Loucy (cell line): ENCODE data around the gene PTK6.
A peak's percentile ranks its signal among the peaks of the same experiment; 100 is the strongest.

ENCODE experiments used
- H2AFZ ChIP-seq: fragments of 200-600 bp; sonication (generic); 2 replicates; pipeline ENCODE4 v1.6.0; 2016; ENCODE audit warnings: antibody characterized with exemption, mild to moderate bottlenecking, low read length, moderate library complexity
- H3F3A ChIP-seq: fragments of 200-600 bp; 2 replicates; pipeline ENCODE4 v1.6.0; 2016; ENCODE audit warnings: antibody characterized with exemption, low read depth, mild to moderate bottlenecking
- H3K27me3 ChIP-seq: fragments of 200-600 bp; sonication (generic); 2 replicates; pipeline ENCODE4 v1.6.1; 2014; ENCODE audit warnings: low read length, mild to moderate bottlenecking; ENCODE audit not compliant: insufficient read depth, poor library complexity, severe bottlenecking
- H3K36me3 ChIP-seq: fragments of 200-600 bp; sonication (generic); 2 replicates; pipeline ENCODE4 v1.6.1; 2016; ENCODE audit warnings: low read length; ENCODE audit not compliant: insufficient read depth
- H3K4me1 ChIP-seq: fragments of 200-600 bp; sonication (generic); 2 replicates; pipeline ENCODE4 v1.5.1; 2014; ENCODE audit warnings: low read length, mild to moderate bottlenecking; ENCODE audit not compliant: insufficient read depth, poor library complexity, severe bottlenecking
- H3K4me2 ChIP-seq: fragments of 200-600 bp; sonication (generic); 2 replicates; pipeline ENCODE4 v1.6.0; 2014; ENCODE audit warnings: antibody characterized with exemption, low read length, low read depth, mild to moderate bottlenecking; ENCODE audit not compliant: poor library complexity, severe bottlenecking
- H3K4me3 ChIP-seq: fragments of 200-600 bp; sonication (generic); 2 replicates; pipeline ENCODE4 v1.5.1; 2014; ENCODE audit warnings: low read length, mild to moderate bottlenecking, mixed read lengths; ENCODE audit not compliant: poor library complexity, severe bottlenecking
- H3K79me2 ChIP-seq: fragments of 200-600 bp; sonication (generic); 2 replicates; pipeline ENCODE4 v1.6.1; 2014; ENCODE audit warnings: low read length; ENCODE audit not compliant: insufficient read depth
- H3K9ac ChIP-seq: fragments of 200-600 bp; sonication (generic); 2 replicates; pipeline ENCODE4 v1.6.0; 2014; ENCODE audit warnings: mild to moderate bottlenecking, low read depth, low read length, moderate library complexity; ENCODE audit not compliant: poor library complexity, severe bottlenecking
- H3K9me2 ChIP-seq: fragments of 200-600 bp; sonication (generic); replicated peaks from 2 replicates; pipeline ENCODE4 v1.6.1; 2016; ENCODE audit warnings: low read depth, low read length, mixed read lengths
- H3K9me3 ChIP-seq: fragments of 200-600 bp; sonication (generic); 2 replicates; pipeline ENCODE4 v1.6.1; 2014; ENCODE audit warnings: mild to moderate bottlenecking, antibody characterized with exemption, low read length, low read depth; ENCODE audit not compliant: insufficient read depth
- H4K20me1 ChIP-seq: fragments of 200-600 bp; sonication (generic); 2 replicates; pipeline ENCODE4 v1.6.0; 2014; ENCODE audit warnings: antibody characterized with exemption, low read length, mild to moderate bottlenecking; ENCODE audit not compliant: insufficient read depth, poor library complexity, severe bottlenecking
- CTCF ChIP-seq: fragments of 200-600 bp; sonication (generic); conservative IDR thresholded peaks from 2 replicates; pipeline ENCODE4 v1.5.1; 2014; ENCODE audit warnings: mild to moderate bottlenecking, antibody characterized with exemption, low read length
- EZH2phosphoT487 ChIP-seq: fragments of 200-600 bp; IDR thresholded peaks from 2 replicates; pipeline ENCODE4 v1.6.1; 2018; ENCODE audit warnings: antibody characterized with exemption, mild to moderate bottlenecking, moderate library complexity, borderline replicate concordance

Gene PTK6

GRCh38 chr20:63525971-63526370, 11.2 kb downstream of the PTK6 start:
- H3K4me3 ChIP-seq = no peak overlapping the region
- 0 out of 2 replicates have a peak, but pooled peaks cover 3% of the 10 kb centered on the region for H3F3A ChIP-seq
- TF ChIP-seq EZH2phosphoT487 = no peak
- no peak for TF ChIP-seq CTCF
- no peak overlapping the region for H3K4me2 ChIP-seq
- no peak overlapping the region for H3K9ac ChIP-seq
- peaks cover 8% of the 10 kb centered on the region for H3K4me1 ChIP-seq
- no peaks in the 10 kb centered on the region for H3K9me2 ChIP-seq
- no peaks in the 10 kb centered on the region for H3K9me3 ChIP-seq
- peaks cover 25% of the 10 kb centered on the region for H3K79me2 ChIP-seq
- H2AFZ ChIP-seq = no peak overlapping the region
- H3K36me3 ChIP-seq = no peaks in the 10 kb centered on the region; the same call in 1 of the 2 replicates
- no peaks in the 10 kb centered on the region for H3K27me3 ChIP-seq
- H4K20me1 ChIP-seq = peaks cover 27% of the 10 kb centered on the region

GRCh38 chr20:63525185-63525584, 12.0 kb downstream of the PTK6 start:
- peaks cover 10% of the 10 kb centered on the region for H3K4me1 ChIP-seq
- 0 out of 2 replicates have a peak, but pooled peaks cover 3% of the 10 kb centered on the region for H3F3A ChIP-seq
- H3K9me3 ChIP-seq = no peaks in the 10 kb centered on the region

GRCh38 chr20:63522981-63523611, 14.1 kb downstream of the PTK6 start:
- peaks cover 27% of the 10 kb centered on the region for H4K20me1 ChIP-seq
- no peak overlapping the region for H3K4me3 ChIP-seq
- H3K79me2 ChIP-seq = peaks cover 26% of the 10 kb centered on the region
- H3K9me2 ChIP-seq = no peaks in the 10 kb centered on the region
- peak overlapping the region; percentile 97 for H3K4me2 ChIP-seq
- H3K4me1 ChIP-seq = peaks cover 27% of the 10 kb centered on the region
- TF ChIP-seq CTCF = no peak
- TF ChIP-seq EZH2phosphoT487 = no peak
- 0 out of 2 replicates have a peak, but pooled peaks cover 3% of the 10 kb centered on the region for H3F3A ChIP-seq
- no peak overlapping the region for H3K9ac ChIP-seq
- no peaks in the 10 kb centered on the region for H3K27me3 ChIP-seq
- H2AFZ ChIP-seq = no peak overlapping the region
- H3K36me3 ChIP-seq = no peaks in the 10 kb centered on the region; the same call in 1 of the 2 replicates
- no peaks in the 10 kb centered on the region for H3K9me3 ChIP-seq

More at GRCh38 chr20:63525185-63525584, 12.0 kb downstream of the PTK6 start:
- Histone ChIP-seq H3K36me3 (no peaks in the 10 kb centered on the region; the same call in 1 of the 2 replicates), H3K4me3 (no peak overlapping the region), H3K9me2 (no peaks in the 10 kb centered on the region), H3K27me3 (no peaks in the 10 kb centered on the region), H2AFZ (no peak overlapping the region), H3K79me2 (peaks cover 26% of the 10 kb centered on the region), H3K4me2 (no peak overlapping the region), H4K20me1 (peaks cover 27% of the 10 kb centered on the region), H3K9ac (no peak overlapping the region)
- TF ChIP-seq EZH2phosphoT487 (no peak), CTCF (no peak)
